H1 (cell line): ENCODE data around the gene VSIR. TPM values are rescaled to one million over a fixed set of nuclear protein-coding genes. Genes with fewer than 3 reads are reported as not detected.

Experiments
- CTCF ChIA-PET: fragments of 300-600 bp; sonication (Branson Sonifier 250); formaldehyde crosslinking; loops from one replicate; lab custom pipeline; 2021; ENCODE audit not compliant: partially characterized antibody; lab: Charles Lee
- POLR2A ChIA-PET: fragments of 300-600 bp; sonication (Branson Sonifier 250); formaldehyde crosslinking; loops from one replicate; lab custom pipeline; 2021; ENCODE audit warnings: inconsistent platforms; ENCODE audit not compliant: partially characterized antibody; lab: Charles Lee
- DNase-seq, 2 experiments: peaks; one replicate each; pipeline versions ENCODE4 v3.0.0 to v3.0.0-alpha.2; 2010 to 2022; ENCODE audit warnings: low spot score in 2 of 2, low read depth in 1 of 2, mixed read lengths in 1 of 2
- FAIRE-seq: peaks from 2 replicates; lab custom pipeline; 2011; peaks lifted over from hg19 to GRCh38; lab: Jason Lieb, UNC
- H2AFZ ChIP-seq: 2 replicates; pipeline ENCODE4 v1.8.1; 2012; ENCODE audit warnings: low read length, inconsistent platforms
- H2AK5ac ChIP-seq: 2 replicates; pipeline ENCODE4 v1.6.1; 2013; ENCODE audit warnings: low read depth, low read length
- H2BK120ac ChIP-seq: replicated peaks from 2 replicates; pipeline ENCODE3; 2013; ENCODE audit warnings: low read depth, low read length, inconsistent platforms
- H2BK12ac ChIP-seq: 2 replicates; pipeline ENCODE4 v1.6.1; 2013; ENCODE audit warnings: low read depth, low read length
- H2BK15ac ChIP-seq: 2 replicates; pipeline ENCODE4 v1.6.1; 2013; ENCODE audit warnings: low read length
- H2BK20ac ChIP-seq: 2 replicates; pipeline ENCODE4 v1.6.1; 2013; ENCODE audit warnings: low read length
- H2BK5ac ChIP-seq: 2 replicates; pipeline ENCODE4 v1.6.1; 2013; ENCODE audit warnings: low read depth, low read length
- H3K14ac ChIP-seq: 2 replicates; pipeline ENCODE4 v1.6.1; 2013; ENCODE audit warnings: inconsistent platforms; ENCODE audit not compliant: insufficient read length
- H3K18ac ChIP-seq: 2 replicates; pipeline ENCODE4 v1.6.1; 2013; ENCODE audit warnings: low read length; ENCODE audit errors: extremely low read depth
- H3K23ac ChIP-seq: 2 replicates; pipeline ENCODE4 v1.6.1; 2013; ENCODE audit warnings: inconsistent platforms; ENCODE audit not compliant: insufficient read length
- H3K23me2 ChIP-seq: 2 replicates; pipeline ENCODE4 v1.6.1; 2013; ENCODE audit warnings: low read depth, low read length
- H3K27ac ChIP-seq: 2 replicates; pipeline ENCODE4 v1.6.1; 2011; ENCODE audit warnings: low read depth, low read length, inconsistent platforms
- H3K27me3 ChIP-seq, 4 experiments: replicated peaks in 1 of 4; 1 replicate in 1 of 4; 2 replicates in 3 of 4; pipeline versions ENCODE4 v1.6.1 to v1.8.1; 2011 to 2013; ENCODE audit warnings: low read length in 3 of 4, mild to moderate bottlenecking in 3 of 4, inconsistent platforms in 2 of 4, mixed read lengths in 2 of 4, moderate library complexity in 1 of 4; ENCODE audit not compliant: control insufficient read depth in 3 of 4, insufficient read depth in 3 of 4; ENCODE audit errors: extremely low read depth in 1 of 4
- H3K36me3 ChIP-seq, 4 experiments: 2 replicates each; pipeline versions ENCODE4 v1.6.1 to v1.8.1; 2011 to 2013; ENCODE audit warnings: mild to moderate bottlenecking in 4 of 4, low read length in 3 of 4, moderate library complexity in 2 of 4, control low read depth in 1 of 4, inconsistent platforms in 1 of 4; ENCODE audit not compliant: insufficient read depth in 4 of 4, control insufficient read depth in 2 of 4
- H3K4ac ChIP-seq: replicated peaks from 2 replicates; pipeline ENCODE3; 2013; ENCODE audit warnings: low read length, low read depth, mixed read lengths, inconsistent platforms; ENCODE audit not compliant: insufficient read length
- H3K4me1 ChIP-seq, 4 experiments: replicated peaks in 1 of 4; 1 replicate in 1 of 4; 2 replicates in 3 of 4; pipeline versions ENCODE4 v1.6.1 to v1.8.1; 2011 to 2013; ENCODE audit warnings: low read length in 3 of 4, inconsistent platforms in 2 of 4, mixed read lengths in 1 of 4; ENCODE audit not compliant: insufficient read depth in 4 of 4, control insufficient read depth in 3 of 4
- H3K4me2 ChIP-seq, 2 experiments: 2 replicates each; pipeline versions ENCODE4 v1.6.1 to v1.8.1; 2011 to 2013; ENCODE audit warnings: low read depth in 2 of 2, low read length in 2 of 2, control low read depth in 1 of 2, inconsistent platforms in 1 of 2, mild to moderate bottlenecking in 1 of 2; ENCODE audit not compliant: insufficient read depth in 1 of 2
- H3K4me3 ChIP-seq, 4 experiments: fragments of 200-600, 300-600 bp in 1 of 4; sonication (generic), shearing (Covaris generic), sonication (Bioruptor Twin) in 1 of 4; 2 replicates each; pipeline versions ENCODE4 v1.5.1 to v1.8.1; 2011 to 2016; ENCODE audit warnings: low read length in 4 of 4, low read depth in 3 of 4, control low read depth in 2 of 4, inconsistent platforms in 2 of 4, mild to moderate bottlenecking in 2 of 4, mixed read lengths in 1 of 4, moderate library complexity in 1 of 4; ENCODE audit not compliant: insufficient read depth in 2 of 4; ENCODE audit errors: extremely low read depth in 1 of 4
- H3K56ac ChIP-seq: replicated peaks from 2 replicates; pipeline ENCODE3; 2013; ENCODE audit warnings: low read depth, mild to moderate bottlenecking, mixed read lengths, low read length, inconsistent platforms; ENCODE audit not compliant: insufficient read length
- H3K79me1 ChIP-seq: 2 replicates; pipeline ENCODE4 v1.6.1; 2013; ENCODE audit warnings: low read depth, low read length, control low read depth
- H3K79me2 ChIP-seq, 2 experiments: 2 replicates each; pipeline versions ENCODE4 v1.6.1 to v1.8.1; 2012 to 2013; ENCODE audit warnings: low read length in 2 of 2, mild to moderate bottlenecking in 2 of 2, inconsistent platforms in 1 of 2; ENCODE audit not compliant: insufficient read depth in 2 of 2, control insufficient read depth in 1 of 2
- H3K9ac ChIP-seq, 4 experiments: replicated peaks in 1 of 4; 1 replicate in 1 of 4; 2 replicates in 3 of 4; pipeline versions ENCODE4 v1.6.1 to v1.8.1; 2011 to 2013; ENCODE audit warnings: low read depth in 3 of 4, low read length in 3 of 4, control low read depth in 2 of 4, mild to moderate bottlenecking in 2 of 4, moderate library complexity in 2 of 4, inconsistent platforms in 1 of 4; ENCODE audit errors: extremely low read depth in 1 of 4
- H3K9me3 ChIP-seq, 2 experiments: 2 replicates each; pipeline versions ENCODE4 v1.6.1 to v1.8.1; 2012 to 2013; ENCODE audit warnings: mild to moderate bottlenecking in 2 of 2, moderate library complexity in 2 of 2, control low read depth in 1 of 2, inconsistent platforms in 1 of 2, low read depth in 1 of 2, low read length in 1 of 2, mixed read lengths in 1 of 2; ENCODE audit not compliant: insufficient read depth in 2 of 2
- H4K20me1 ChIP-seq, 2 experiments: replicated peaks in 1 of 2; 2 replicates each; pipeline versions ENCODE3 to v1.8.1; 2011 to 2013; ENCODE audit warnings: inconsistent platforms in 2 of 2, low read length in 2 of 2, mild to moderate bottlenecking in 1 of 2; ENCODE audit not compliant: insufficient read depth in 2 of 2, control insufficient read depth in 1 of 2
- H4K5ac ChIP-seq: 2 replicates; pipeline ENCODE4 v1.6.1; 2013; ENCODE audit warnings: low read length, low read depth, mixed read lengths, inconsistent platforms; ENCODE audit not compliant: insufficient read length
- H4K8ac ChIP-seq: 2 replicates; pipeline ENCODE4 v1.8.0; 2013; ENCODE audit warnings: mild to moderate bottlenecking, moderate library complexity, low read length, inconsistent platforms; ENCODE audit not compliant: insufficient read depth; ENCODE audit errors: extremely low read depth
- H4K91ac ChIP-seq: replicated peaks from 2 replicates; pipeline ENCODE3; 2013; ENCODE audit warnings: low read length, mixed read lengths, inconsistent platforms; ENCODE audit not compliant: insufficient read length
- ASH2L ChIP-seq: fragments of 200-600, 300-600 bp; sonication (generic); IDR thresholded peaks from one replicate; pipeline ENCODE4 v1.7.1; 2017; ENCODE audit warnings: low read length
- ATF2 ChIP-seq: IDR thresholded peaks from 2 replicates; pipeline ENCODE4 v1.6.1; 2012; ENCODE audit warnings: low read length, inconsistent platforms
- BACH1 ChIP-seq: IDR thresholded peaks from 2 replicates; pipeline ENCODE4 v1.6.1; 2012; ENCODE audit warnings: low read length, improper control_type of control experiment
- CBX5 ChIP-seq: fragments of 300-800, 300-1000 bp; sonication (generic); IDR thresholded peaks from 2 replicates; pipeline ENCODE4 v1.7.1; 2016; ENCODE audit warnings: antibody characterized with exemption, low read length, low read depth
- FOSL1 ChIP-seq: IDR thresholded peaks from 2 replicates; pipeline ENCODE4 v1.6.1; 2011; ENCODE audit warnings: mild to moderate bottlenecking, low read depth, low read length, moderate library complexity; ENCODE audit not compliant: insufficient read depth
- JUN ChIP-seq: IDR thresholded peaks from 2 replicates; pipeline ENCODE4 v1.6.1; 2011; ENCODE audit warnings: low read depth, mild to moderate bottlenecking, improper control_type of control experiment, low read length
- POLR2AphosphoS5 ChIP-seq: IDR thresholded peaks from 2 replicates; pipeline ENCODE4 v1.6.1; 2011; ENCODE audit warnings: low read depth, low read length
- RAD21 ChIP-seq, 2 experiments: IDR thresholded peaks in 1 of 2; conservative IDR thresholded peaks in 1 of 2; 2 replicates each; pipeline ENCODE4 v1.6.1; 2011; ENCODE audit warnings: low read depth in 2 of 2, low read length in 2 of 2, improper control_type of control experiment in 1 of 2, inconsistent platforms in 1 of 2, mild to moderate bottlenecking in 1 of 2, moderate library complexity in 1 of 2
- RBBP5 ChIP-seq: IDR thresholded peaks from 2 replicates; pipeline ENCODE4 v1.7.1; 2012; ENCODE audit warnings: low read depth, mild to moderate bottlenecking, inconsistent platforms, low read length, moderate library complexity, borderline replicate concordance
- SRF ChIP-seq: IDR thresholded peaks from 2 replicates; pipeline ENCODE4 v1.6.1; 2011; ENCODE audit warnings: mild to moderate bottlenecking, low read depth, low read length, moderate library complexity
- TAF1 ChIP-seq: IDR thresholded peaks from 2 replicates; pipeline ENCODE4 v1.6.1; 2011; ENCODE audit warnings: mild to moderate bottlenecking, low read depth, low read length
- TEAD4 ChIP-seq: IDR thresholded peaks from 2 replicates; pipeline ENCODE4 v1.6.1; 2012; ENCODE audit warnings: low read depth, low read length, inconsistent platforms, mixed read lengths
- WGBS, 2 experiments: shearing (Covaris generic) in 1 of 2; methylation state at CpG; one replicate each; pipeline versions ENCODE4 v1.1.6 to v1.1.7; 2013 to 2015; ENCODE audit warnings: low lambda C conversion rate in 2 of 2, mixed read lengths in 2 of 2, inconsistent platforms in 1 of 2, low coverage in 1 of 2, missing lambda C conversion rate in 1 of 2; ENCODE audit not compliant: insufficient replicate concordance in 2 of 2, insufficient coverage in 1 of 2, insufficient read length in 1 of 2; ENCODE audit errors: extremely low coverage in 1 of 2, missing lambda C conversion rate in 1 of 2; 5-methylcytosine and 5-hydroxymethylcytosine counted together
- polyA plus RNA-seq, 7 experiments: library from polyadenylated mRNA; depleted of rRNA in 3 of 7; stranded (reverse) in 5 of 7; unstranded in 2 of 7; fragments of >200 nt in 5 of 7; fragments of 200-250 nt in 2 of 7; gene quantifications; 1 replicate in 5 of 7; 2 replicates in 1 of 7; 4 replicates in 1 of 7; pipeline versions ENCODE4 v1.2.1 to v1.2.3, GENCODE V29; 2011 to 2013; ENCODE audit warnings: missing spikeins in 2 of 7, mixed read lengths in 2 of 7
- total RNA-seq: library from RNA; stranded (reverse); fragmentation: NEBNext Ultra II Directional; extraction: Animal tissue kit (Norgen Biotek cat#: 25700); gene quantifications from 2 replicates; pipeline ENCODE4 v1.2.1, GENCODE V29; 2021

The VSIR gene
- total and polyA plus RNA-seq, 2 of the 8 experiments (the other 6 are each of a cell fraction or from before 2014, with no cell fraction given): 0.33 TPM; not detected in 1

GRCh38 chr10:71726580-71727104, 46.7 kb downstream of the VSIR start:
- no peak overlapping the region for H3K4me3 ChIP-seq
- no peaks in the 10 kb centered on the region for H3K23me2 ChIP-seq
- H3K23ac ChIP-seq: no peak overlapping the region
- no peaks in the 10 kb centered on the region for H3K36me3 ChIP-seq
- no peaks in the 10 kb centered on the region for H3K79me1 ChIP-seq
- H3K56ac ChIP-seq: no peak overlapping the region
- H2AFZ ChIP-seq: no peak overlapping the region
- H3K9ac ChIP-seq: no peak overlapping the region
- no peaks in the 10 kb centered on the region for H3K79me2 ChIP-seq
- peak overlapping the region; percentile 10; the same call in 1 of the 2 replicates for H3K18ac ChIP-seq
- no peak overlapping the region; the same call in 1 of the 2 replicates for H2AK5ac ChIP-seq
- ChIA-PET POLR2A (no interaction called here), CTCF (interaction anchor here (0.7 to 4.9 kb wide), 15 partner anchors 10 to 331 kb away, joined by 3 to 23 read pairs (median 5); partner anchors contain the start of gene VSIR)
- peaks cover 0 to 4% (median 0%) of the 10 kb centered on the region in 4 experiments; a peak in 1 of 7 replicates for H3K4me1 ChIP-seq
- H2BK120ac ChIP-seq: no peak overlapping the region
- no peak overlapping the region for H4K91ac ChIP-seq
- no peak overlapping the region for H3K4ac ChIP-seq
- no peak overlapping the region for H3K27ac ChIP-seq
- no peaks in the 10 kb centered on the region for H3K9me3 ChIP-seq
- H4K8ac ChIP-seq: no peak overlapping the region
- no peaks in the 10 kb centered on the region for H3K27me3 ChIP-seq
- no peak overlapping the region for H2BK20ac ChIP-seq
- H2BK12ac ChIP-seq: no peak overlapping the region
- FAIRE-seq (no peak), DNase-seq (no peak)
- no peaks in the 10 kb centered on the region for H4K20me1 ChIP-seq
- no peak overlapping the region for H2BK5ac ChIP-seq
- no peak overlapping the region for H4K5ac ChIP-seq
- H2BK15ac ChIP-seq: 0 out of 2 replicates have a peak overlapping the region, but pooled peaks have one; percentile 53
- H3K4me2 ChIP-seq: no peak overlapping the region
- 91% methylated on average over 11 of the region's 11 CpGs; no CpG with 5 or more reads in 1 of the 2 experiments for WGBS, 2 experiments
- no peak overlapping the region for H3K14ac ChIP-seq
- TF ChIP-seq TEAD4 (no peak), RBBP5 (no peak), ATF2 (no peak), RAD21 (IDR thresholded peaks at IDR 0.05 in 1 of 2, conservative IDR thresholded peaks at IDR 0.05 in 1 of 2; ENCODE audit: low read depth in 2 of 2, low read length in 2 of 2) (no peak), ASH2L (no peak), JUN (no peak), FOSL1 (no peak), CBX5 (no peak), TAF1 (no peak), BACH1 (no peak), SRF (no peak), POLR2AphosphoS5 (no peak)
